CD4-positive, alpha-beta T cell treated with Interleukin-17A for 4 hours (primary cell): ENCODE measurements around the gene TUBGCP6.
"Not testable (repeated sequence)": the region's sequence is repeated elsewhere in the genome, so short reads cannot be mapped to it uniquely, and the experiment has no call there.

ENCODE experiments used
- DNase-seq: peaks from one replicate; pipeline ENCODE4 v3.0.0-alpha.2; 2020; ENCODE audit warnings: mixed read lengths

The TUBGCP6 gene

GRCh38 chr22:50278461-50278860 lies 33.6 kb upstream of the TUBGCP6 start:
- DNase-seq, result no peak

DNA sequence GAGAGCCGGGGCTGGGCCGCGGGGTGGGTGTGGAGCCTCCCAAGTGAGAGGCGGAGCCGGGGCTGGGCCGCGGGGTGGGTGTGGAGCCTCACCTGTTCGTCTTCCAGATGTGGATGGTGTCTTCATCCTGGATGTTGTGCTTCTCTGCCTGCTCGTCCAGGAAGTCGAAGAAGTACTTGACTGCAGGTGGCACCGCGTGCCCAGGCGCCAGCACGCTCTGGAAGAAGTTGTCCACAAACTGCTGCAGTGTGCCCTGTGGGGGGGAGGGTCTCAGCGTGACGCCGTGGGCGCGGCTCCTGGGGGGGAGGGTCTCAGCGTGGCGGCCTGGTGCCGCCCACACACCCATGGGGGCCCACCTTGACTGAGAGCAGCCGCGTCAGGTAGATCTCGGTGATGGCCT lies 32.9 kb upstream of the TUBGCP6 start:
- DNase-seq, result no peak

GRCh38 chr22:50276143-50276542 lies 31.3 kb upstream of the TUBGCP6 start:
- peak; percentile 63 for DNase-seq

DNA sequence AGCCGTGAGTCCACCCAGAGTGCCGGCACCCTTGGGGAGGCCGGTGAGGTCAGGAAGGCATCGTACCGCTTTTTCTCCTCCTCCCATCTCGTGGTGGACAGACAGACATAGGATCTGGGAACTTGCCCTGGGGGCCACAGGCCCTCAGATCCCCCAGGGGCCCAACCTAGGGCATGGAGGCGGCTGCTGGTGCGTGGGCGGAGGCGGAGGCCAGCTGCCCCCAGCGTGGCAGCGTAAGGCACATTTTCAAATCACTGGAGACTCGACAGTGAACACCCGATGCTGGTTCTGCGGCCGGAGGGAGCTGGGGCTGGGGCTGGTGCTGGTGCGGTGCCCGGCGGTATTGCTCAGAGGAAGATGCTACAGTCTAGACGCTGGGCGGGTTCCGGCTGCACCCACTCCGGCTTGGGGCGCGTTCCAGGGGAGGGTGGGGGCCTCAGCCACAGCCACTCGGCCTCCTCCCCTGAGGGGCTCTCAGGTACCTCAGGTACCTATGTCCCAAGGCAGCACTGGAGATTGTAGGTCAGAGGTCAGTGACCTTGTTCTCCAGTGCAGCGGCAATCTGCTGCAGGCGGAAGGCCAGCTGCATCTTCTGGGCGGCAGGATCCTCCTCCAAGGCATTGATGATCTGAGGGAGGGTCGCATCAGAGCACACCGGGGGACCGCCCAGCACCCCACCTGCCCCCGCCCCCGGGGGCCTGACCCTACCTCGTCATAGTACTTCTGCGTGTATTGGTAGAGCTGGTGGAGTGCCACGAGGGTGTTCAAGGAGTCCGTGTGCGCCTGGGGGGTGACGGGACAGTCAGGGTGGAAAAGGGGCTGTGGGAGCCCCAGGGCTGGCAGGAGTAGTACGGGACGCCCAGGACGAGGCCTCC lies 30.6 kb upstream of the TUBGCP6 start:
- DNase-seq, result no peak

GRCh38 chr22:50274771-50275170 lies 29.9 kb upstream of the TUBGCP6 start:
- no peak for DNase-seq

GRCh38 chr22:50274311-50274710 lies 29.5 kb upstream of the TUBGCP6 start:
- peak; percentile 72 for DNase-seq

DNA sequence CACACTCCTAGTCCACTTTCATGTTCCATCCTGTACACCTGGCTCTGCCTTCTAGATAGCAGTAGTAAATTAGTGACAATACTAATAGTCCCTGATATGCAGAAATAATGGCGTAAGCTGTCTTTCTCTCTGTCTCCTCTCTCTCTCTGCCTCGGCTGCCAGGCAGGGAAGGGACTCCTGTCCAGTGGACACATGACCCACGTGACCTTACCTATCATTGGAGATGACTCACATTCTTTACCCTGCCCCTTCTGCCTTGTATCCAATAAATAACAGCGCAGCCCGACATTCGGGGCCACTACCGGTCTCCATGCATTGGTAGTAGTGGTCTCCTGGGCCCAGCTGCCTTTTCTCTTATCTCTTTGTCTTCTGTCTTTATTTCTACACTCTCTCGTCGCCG lies 29.0 kb upstream of the TUBGCP6 start:
- not testable (repeated sequence) for DNase-seq

DNA sequence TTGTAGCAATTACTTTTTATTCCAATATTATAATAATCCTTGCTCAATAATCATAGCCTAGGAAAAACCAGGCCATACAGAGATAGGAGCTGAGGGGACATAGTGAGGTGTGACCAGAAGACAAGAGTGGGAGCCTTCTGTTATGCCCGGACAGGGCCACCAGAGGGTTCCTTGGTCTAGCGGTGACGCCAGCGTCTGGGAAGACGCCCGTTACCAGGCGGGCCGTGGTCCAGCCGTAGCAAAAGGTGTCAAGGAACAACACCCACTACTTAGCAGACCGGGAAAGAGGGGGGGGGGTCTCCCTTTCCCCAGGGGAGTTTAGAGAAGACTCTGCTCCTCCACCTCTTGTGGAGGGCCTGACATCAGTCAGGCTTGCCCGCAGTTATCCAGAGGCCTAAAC lies 28.5 kb upstream of the TUBGCP6 start:
- DNase-seq, result not testable (repeated sequence)

- DNase-seq, result no peak
Measured at GRCh38 chr22:50272044-50272802, 27.4 kb upstream of the TUBGCP6 start.

DNA sequence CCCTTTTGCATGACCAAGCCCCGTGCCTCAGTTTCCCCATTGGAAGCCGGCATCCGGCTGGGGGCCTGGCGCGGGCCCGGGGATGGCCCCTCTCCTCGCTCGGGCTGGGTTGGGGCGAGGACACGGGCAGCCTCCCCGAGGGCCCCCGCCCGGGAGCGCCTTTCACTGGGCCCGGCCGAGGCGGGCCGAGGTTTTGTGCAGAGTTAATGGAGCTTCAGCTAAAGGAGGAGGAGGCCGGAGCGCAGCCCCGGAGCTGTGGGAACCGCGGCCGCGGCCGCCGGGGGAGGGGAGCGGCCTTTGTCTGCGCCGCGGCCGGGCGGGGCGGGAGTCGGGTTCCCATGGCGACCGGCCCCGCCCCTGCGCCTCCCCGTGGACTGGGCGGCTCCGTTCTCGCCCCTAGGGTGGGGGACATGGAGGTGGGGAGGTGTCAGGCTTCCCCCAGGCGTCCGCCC lies 26.7 kb upstream of the TUBGCP6 start:
- DNase-seq, result peak; percentile 75

DNA sequence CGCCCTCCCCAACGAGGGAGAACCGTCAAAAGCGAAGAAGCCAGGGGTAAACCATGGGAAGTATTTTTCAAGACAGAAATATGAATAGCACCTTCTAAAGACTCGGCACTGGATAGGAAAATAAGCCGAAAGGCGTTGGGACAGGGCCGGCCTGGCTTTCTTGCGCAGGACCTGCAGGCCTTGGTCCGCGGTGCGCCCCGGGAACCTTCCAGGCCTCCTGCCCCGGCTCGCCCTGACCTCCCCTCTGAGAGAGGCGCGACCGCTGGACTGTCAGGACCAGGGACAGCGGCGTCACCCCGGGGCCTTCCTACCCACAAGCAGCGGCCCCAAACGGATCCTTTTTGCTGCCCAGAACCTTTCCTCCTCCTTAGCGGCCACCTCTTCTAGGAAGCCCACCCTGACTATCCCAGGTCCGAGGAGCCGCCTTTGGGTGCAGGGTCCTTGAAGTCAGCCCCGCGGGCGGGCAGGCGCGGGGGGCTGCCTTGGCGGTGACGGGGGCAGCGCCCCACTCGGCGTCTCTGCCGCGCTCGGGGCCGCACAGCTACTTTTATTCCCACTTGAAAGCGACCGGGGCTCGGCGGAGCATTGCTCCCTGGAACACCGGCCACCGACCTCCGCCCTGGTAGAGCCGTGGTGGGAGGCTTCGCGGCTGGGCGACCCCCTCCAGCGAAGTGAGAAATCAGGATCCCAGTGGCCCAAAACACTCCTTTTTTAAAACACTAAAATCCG lies 26.0 kb upstream of the TUBGCP6 start:
- DNase-seq, result peak; percentile 79

GRCh38 chr22:50269970-50270665 lies 25.3 kb upstream of the TUBGCP6 start, which contains the start of gene MAPK11:
MAPK11 (minus strand) TSS chr22:50270380; CDS start chr22:50270292, 88 bp downstream.
- DNase-seq, result peak; percentile 83

DNA sequence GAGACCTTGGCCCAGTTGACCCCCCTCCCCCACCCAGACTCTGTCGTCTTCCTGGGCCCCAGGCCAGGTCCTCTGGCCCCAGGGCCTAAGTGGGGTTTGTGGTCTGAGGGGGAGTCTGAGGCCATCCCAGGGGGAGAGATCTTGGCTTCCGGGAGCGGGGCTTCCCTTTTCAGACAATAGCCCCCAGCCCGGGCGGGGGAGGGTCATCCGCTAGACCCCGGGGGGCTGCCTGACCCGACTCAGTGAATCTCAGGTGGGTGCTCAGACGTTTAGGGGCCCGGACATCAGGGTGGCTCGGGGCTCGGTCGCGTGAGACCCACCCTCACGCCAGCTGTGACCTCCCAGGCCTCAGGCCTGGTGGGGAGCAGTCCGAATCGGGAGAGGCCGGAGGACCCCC lies 24.7 kb upstream of the TUBGCP6 start:
- DNase-seq, result no peak

GRCh38 chr22:50268655-50269113 lies 23.9 kb upstream of the TUBGCP6 start:
- DNase-seq, result no peak

DNA sequence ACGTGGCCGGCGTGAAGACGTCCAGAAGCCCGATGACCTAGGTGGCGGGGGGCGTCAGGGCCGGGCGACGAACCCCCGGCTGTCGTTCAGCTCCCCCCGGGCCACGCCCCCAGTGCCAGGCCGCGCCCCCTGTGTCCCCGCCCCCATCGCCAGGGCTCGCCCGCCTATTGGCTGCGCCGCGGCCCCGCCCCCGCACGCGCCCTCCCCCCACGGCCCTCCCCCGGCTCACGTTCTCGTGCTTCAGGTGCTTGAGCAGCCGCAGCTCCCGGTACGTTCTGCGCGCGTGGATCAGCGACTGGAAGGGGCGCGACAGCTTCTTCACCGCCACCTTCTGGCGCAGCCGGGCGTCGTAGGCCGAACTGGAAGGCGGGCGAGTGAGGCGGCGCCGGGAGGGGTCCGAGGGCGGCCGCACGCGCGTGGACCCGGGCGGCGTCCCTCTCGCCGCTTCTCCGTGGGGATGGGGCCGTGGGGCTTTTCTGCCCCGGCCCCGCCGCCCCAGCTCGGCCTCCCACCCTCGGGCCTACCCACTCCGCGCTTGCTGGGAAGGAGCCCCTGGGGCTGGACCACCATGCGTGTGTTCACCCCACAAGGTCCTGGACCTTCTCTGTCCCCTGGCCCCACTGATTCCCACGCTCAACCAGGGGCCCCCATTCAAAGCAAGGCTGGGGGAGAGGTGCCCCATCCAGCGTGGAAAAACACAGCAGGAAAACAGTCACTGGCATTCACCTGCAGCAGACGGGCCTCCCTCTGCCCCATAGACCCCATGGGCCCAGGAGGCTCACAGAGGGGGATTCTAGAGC lies 23.0 kb upstream of the TUBGCP6 start:
- DNase-seq, result peak; percentile 65

DNA sequence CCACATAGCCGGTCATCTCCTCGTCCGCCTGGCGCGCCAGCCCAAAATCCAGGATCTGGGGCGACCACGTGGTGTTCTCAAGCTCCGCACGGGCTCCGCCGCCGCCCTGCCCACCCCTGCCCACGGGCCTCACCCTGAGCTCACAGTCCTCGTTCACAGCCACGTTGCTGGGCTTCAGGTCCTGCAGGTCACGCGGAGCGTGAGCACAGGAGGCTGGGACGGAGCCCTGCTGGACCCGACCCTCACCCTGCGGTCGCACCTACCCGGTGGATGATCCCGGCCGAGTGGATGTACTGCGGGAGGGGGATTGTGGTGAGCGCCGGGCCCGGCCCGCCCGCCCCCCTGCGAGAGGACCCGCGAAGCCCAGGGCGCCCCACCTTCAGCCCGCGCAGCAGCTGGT lies 22.2 kb upstream of the TUBGCP6 start:
- no peak for DNase-seq

DNA sequence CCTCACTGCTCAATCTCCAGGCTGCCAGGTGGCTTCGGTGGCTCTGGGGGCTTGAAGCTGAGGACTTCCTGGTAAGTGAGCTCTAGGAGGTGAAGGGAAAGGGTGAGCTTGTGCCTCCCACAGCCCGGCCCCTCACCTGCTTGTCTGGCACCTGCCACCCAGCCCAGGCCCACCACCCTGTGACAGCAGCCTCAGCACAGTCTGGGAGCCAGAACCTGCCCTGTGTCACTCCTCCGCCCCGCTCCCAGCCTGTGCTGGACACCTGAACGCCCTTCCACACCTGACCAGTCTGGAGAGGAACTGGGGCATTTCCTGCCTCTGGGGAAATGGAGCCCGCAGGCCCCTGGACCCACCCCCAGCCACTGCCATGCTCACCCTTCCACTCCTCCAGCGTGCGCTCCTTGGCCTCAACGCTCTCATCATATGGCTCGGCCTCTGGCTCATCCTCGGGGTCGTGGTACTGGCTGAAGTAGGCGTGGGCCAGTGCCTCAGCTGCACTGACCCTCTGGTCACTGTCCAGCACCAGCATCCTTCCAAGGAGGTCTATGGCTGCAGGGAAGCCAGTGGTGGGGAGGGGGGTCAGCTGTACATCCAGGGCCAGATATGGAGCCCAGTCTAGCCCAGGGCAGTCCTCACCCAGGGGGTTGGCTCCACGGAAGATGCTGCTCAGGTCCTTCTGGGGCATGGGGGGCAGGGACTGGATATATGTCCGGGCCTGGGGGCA lies 20.3 kb upstream of the TUBGCP6 start:
- DNase-seq, result no peak

DNA sequence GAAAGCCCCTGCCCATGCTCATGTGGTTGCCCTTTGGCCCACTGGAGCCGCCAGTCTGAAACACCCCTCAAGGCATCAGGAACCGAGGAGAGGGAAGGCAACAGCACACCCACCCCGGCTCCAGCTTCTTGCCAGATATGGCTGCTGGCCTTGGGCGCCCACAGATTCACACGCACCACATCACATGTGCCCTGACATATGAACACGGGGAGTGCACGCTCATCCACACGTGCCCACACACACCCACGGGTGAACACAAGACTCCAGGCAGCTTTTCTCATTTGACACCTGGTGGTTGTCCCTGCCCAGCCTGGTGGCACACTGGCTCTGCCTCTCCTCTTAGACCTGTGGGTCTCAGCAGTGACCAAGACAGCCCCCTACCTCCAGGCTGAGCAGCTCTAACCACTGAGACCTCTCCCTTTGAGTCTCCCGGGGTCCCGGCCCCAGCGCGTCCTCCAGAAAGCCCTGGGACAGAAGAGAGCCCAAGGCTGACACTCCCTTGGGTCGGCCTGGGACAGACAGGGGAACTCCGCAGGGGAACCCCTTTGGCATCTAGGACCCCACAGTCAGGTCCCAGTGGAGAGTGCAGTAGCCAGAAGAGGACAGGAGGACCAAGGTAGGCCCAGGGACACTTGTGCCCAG lies 19.4 kb upstream of the TUBGCP6 start:
- DNase-seq, result no peak

DNA sequence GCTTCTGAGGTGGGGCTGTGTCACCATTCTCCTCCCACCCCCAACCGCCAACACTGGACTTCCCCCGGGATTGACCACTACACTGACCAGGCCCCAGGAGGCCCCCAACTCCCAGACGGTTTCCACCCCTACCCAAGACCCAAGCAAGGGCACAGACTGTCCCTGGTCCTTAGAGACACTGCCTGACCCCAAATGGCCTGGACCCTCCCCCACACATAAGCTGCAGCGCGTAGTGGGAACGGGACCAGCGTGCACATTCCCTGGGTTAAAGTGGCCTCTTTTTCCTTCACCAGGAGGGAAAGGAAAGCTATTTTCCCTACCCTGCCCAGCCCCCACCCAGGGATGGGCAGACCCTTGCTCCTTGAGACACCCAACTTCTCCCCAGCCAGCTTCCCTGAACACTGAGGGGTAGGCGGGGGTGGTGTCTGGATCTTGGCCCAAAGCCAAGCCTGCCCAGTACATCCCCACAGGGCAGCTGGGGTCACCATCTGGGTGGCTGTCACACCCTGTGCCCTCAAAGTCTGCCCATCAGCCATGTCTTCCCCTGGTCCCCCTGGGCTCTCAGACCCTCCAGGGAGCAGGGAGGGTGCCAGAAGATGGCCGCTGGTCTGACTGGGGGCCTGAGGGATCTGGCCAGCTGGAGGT lies 18.3 kb upstream of the TUBGCP6 start:
- no peak for DNase-seq

GRCh38 chr22:50262460-50262911 lies 17.7 kb upstream of the TUBGCP6 start:
- DNase-seq, result no peak
